Common myeloid progenitor, CD34-positive (primary cell): ENCODE data around the gene PPP1R12A.
"Not testable (repeated sequence)": the region's sequence is repeated elsewhere in the genome, so short reads cannot be mapped to it uniquely, and the experiment has no call there.

Experiments
- CTCF ChIA-PET: fragments of 350-600 bp; sonication (Branson Sonifier 250); formaldehyde crosslinking; loops from one replicate; lab custom pipeline; 2021; ENCODE audit warnings: antibody characterized with exemption; lab: Charles Lee
- POLR2A ChIA-PET: fragments of 350-600 bp; sonication (Branson Sonifier 250); formaldehyde crosslinking; loops from one replicate; lab custom pipeline; 2021; ENCODE audit warnings: antibody characterized with exemption; lab: Charles Lee
- DNase-seq, 3 donors: peaks; one replicate each; pipeline versions ENCODE4 v3.0.0 to v3.0.0-alpha.2; 2013
- H3K27ac ChIP-seq, 2 experiments: 1 replicate in 1 of 2; 2 replicates in 1 of 2; pipeline ENCODE4 v1.7.0; 2013; ENCODE audit warnings: inconsistent platforms in 2 of 2, low read length in 2 of 2, mild to moderate bottlenecking in 2 of 2, low read depth in 1 of 2, moderate library complexity in 1 of 2; ENCODE audit not compliant: severe bottlenecking in 2 of 2, insufficient read depth in 1 of 2, poor library complexity in 1 of 2
- H3K27me3 ChIP-seq, 5 experiments: replicated peaks in 2 of 5; 1 replicate in 3 of 5; 2 replicates in 2 of 5; pipeline versions ENCODE4 v1.6.1 to v1.7.0; 2013; ENCODE audit warnings: low read length in 4 of 5, mild to moderate bottlenecking in 2 of 5, moderate library complexity in 2 of 5, inconsistent platforms in 1 of 5; ENCODE audit not compliant: insufficient read depth in 5 of 5, control insufficient read depth in 4 of 5
- H3K36me3 ChIP-seq, 4 experiments: 1 replicate in 2 of 4; 2 replicates in 2 of 4; pipeline versions ENCODE4 v1.6.1 to v1.7.0; 2013; ENCODE audit warnings: low read length in 3 of 4, control low read depth in 1 of 4, mild to moderate bottlenecking in 1 of 4; ENCODE audit not compliant: control insufficient read depth in 4 of 4, insufficient read depth in 4 of 4
- H3K4me1 ChIP-seq, 4 experiments: 1 replicate in 3 of 4; 2 replicates in 1 of 4; pipeline versions ENCODE4 v1.6.1 to v1.7.1; 2013; ENCODE audit warnings: low read length in 3 of 4, mild to moderate bottlenecking in 3 of 4, control low read depth in 1 of 4, inconsistent platforms in 1 of 4, moderate library complexity in 1 of 4; ENCODE audit not compliant: control insufficient read depth in 4 of 4, insufficient read depth in 4 of 4; ENCODE audit errors: control extremely low read depth in 1 of 4
- H3K4me3 ChIP-seq, 7 experiments: 1 replicate in 4 of 7; 2 replicates in 3 of 7; pipeline versions ENCODE4 v1.5.1 to v1.7.0; 2013; ENCODE audit warnings: mild to moderate bottlenecking in 7 of 7, low read length in 6 of 7, moderate library complexity in 6 of 7, inconsistent platforms in 2 of 7, low read depth in 2 of 7, control low read depth in 1 of 7; ENCODE audit not compliant: insufficient read depth in 4 of 7, control insufficient read depth in 1 of 7; ENCODE audit errors: extremely low read depth in 1 of 7
- H3K9me3 ChIP-seq, 5 experiments: 1 replicate in 4 of 5; 2 replicates in 1 of 5; pipeline versions ENCODE4 v1.6.1 to v1.7.1; 2013; ENCODE audit warnings: low read length in 4 of 5, mild to moderate bottlenecking in 2 of 5, inconsistent platforms in 1 of 5, low read depth in 1 of 5, moderate library complexity in 1 of 5; ENCODE audit not compliant: control insufficient read depth in 4 of 5, insufficient read depth in 2 of 5; ENCODE audit errors: control extremely low read depth in 1 of 5
- WGBS: methylation state at CpG from one replicate; pipeline ENCODE4 v1.1.5; 2013; ENCODE audit not compliant: insufficient coverage; 5-methylcytosine and 5-hydroxymethylcytosine counted together

PPP1R12A gene

DNA sequence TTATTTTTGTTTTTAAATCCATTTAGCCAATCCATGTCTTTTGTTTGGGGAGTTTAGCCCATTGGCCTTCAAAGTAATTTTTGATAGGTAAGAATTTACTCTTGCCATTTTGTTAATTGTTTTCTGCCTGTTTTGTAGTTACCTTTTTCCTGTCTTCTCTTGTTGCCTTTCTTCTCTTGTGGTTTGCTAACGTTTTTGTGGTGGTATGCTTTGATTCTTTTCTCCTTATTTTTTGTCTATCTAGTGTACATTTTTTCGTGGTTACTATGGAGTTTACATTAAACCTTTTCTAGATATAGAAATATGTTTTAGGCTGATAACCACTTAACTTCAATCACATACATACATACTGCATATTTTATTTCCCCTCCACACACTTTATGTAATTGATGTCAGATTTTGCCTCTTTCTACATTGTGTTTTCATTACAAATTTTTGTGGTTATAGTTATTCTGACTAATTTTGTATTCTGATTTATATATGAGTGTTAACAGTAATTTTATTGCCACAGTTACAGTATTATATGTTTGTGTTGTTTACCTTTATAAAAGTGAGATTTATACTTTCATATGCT, 19.2 kb upstream of the PPP1R12A start:
- Histone ChIP-seq H3K27ac (no peak overlapping the region), H3K4me1 (no peaks in the 10 kb centered on the region), H3K4me3 (no peak overlapping the region), H3K27me3 (no peaks in the 10 kb centered on the region), H3K9me3 (peaks cover 0 to 23% (median 0%) of the 10 kb centered on the region in 5 experiments), H3K36me3 (no peaks in the 10 kb centered on the region)
- POLR2A ChIA-PET: no interaction called here
- CTCF ChIA-PET: no interaction called here
- WGBS: no CpG with 5 or more reads among the region's 2 CpGs
- DNase-seq: no peak

GRCh38 chr12:79949098-79949497, 14.2 kb upstream of the PPP1R12A start:
- ChIA-PET POLR2A (no interaction called here), CTCF (interaction anchor here (1.7 kb wide), 1 partner anchor 8 kb away, joined by 4 read pairs; no protein-coding TSS in a partner anchor)
- Histone ChIP-seq H3K27ac (no peak overlapping the region), H3K36me3 (no peaks in the 10 kb centered on the region), H3K9me3 (peaks cover 0 to 5% (median 0%) of the 10 kb centered on the region in 5 experiments), H3K27me3 (no peaks in the 10 kb centered on the region), H3K4me3 (no peak overlapping the region), H3K4me1 (no peaks in the 10 kb centered on the region)
- WGBS: no CpG with 5 or more reads among the region's 1 CpG
- no peak for DNase-seq

DNA sequence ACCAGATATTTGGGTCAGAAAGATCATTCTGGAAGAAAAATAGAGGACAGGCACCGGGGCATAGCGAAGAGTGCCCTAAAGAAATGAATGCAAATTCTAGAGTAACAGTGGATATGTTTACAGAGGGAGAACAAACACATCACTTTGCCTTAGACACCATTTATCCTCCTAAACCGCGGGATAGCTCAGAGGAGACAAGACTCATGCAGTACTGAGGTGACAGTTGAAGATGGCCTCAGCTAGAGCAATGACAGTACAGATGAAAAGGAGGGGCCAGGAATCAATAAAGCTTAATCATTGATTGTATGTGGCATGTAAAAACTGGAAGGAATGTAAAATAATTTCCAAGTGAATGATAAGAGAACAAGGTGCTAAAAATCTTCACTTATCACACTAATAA, 10.5 kb upstream of the PPP1R12A start:
- WGBS: 100% methylated on average over 2 of the region's 4 CpGs
- Histone ChIP-seq H3K27me3 (no peaks in the 10 kb centered on the region), H3K4me3 (no peak overlapping the region), H3K27ac (no peak overlapping the region), H3K36me3 (no peaks in the 10 kb centered on the region), H3K9me3 (no peaks in the 10 kb centered on the region), H3K4me1 (peaks cover 0 to under 1% (median 0%) of the 10 kb centered on the region in 4 experiments)
- CTCF ChIA-PET: no interaction called here
- DNase-seq: no peak
- POLR2A ChIA-PET: no interaction called here

DNA sequence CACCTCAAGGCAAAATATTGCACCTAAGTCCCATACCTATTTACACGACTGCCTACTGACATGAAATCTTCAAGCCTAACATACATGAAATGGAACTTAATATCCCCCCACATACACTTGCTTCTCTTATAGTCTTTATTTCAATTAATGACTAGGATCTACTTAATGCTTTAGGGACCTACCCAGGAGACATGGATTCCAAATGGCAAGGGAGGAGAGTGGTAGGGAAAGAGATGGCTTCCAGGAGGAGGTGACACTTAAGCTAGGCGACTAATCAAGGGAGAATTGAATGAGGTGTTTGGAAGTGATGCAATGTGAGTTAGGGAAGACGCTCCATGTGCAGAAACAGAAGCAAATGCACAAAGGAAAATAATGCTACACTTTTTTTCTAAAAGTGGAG, 9.7 kb upstream of the PPP1R12A start:
- CTCF ChIA-PET: no interaction called here

DNA sequence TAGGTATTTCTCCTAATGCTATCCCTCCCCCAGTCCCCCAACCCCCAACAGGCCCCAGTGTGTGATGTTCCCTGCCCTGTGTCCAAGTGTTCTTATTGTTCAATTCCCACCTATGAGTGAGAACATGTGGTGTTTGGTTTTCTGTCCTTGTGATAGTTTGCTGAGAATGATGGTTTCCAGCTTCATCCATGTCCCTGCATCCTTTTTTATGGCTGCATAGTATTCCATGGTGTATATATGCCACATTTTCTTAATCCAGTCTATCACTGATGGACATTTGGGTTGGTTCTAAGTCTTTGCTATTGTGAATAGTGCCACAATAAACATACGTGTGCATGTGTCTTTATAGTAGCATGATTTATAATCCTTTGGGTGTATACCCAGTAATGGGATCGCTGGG, 7.9 kb upstream of the PPP1R12A start:
- POLR2A ChIA-PET, H3K4me3 ChIP-seq, DNase-seq, H3K27ac ChIP-seq, H3K27me3 ChIP-seq, H3K9me3 ChIP-seq, H3K36me3 ChIP-seq, CTCF ChIA-PET: not testable (repeated sequence)
- peaks cover 2 to 19% (median 8%) of the 10 kb centered on the region in 4 experiments for H3K4me1 ChIP-seq
- no CpG with 5 or more reads among the region's 2 CpGs for WGBS

More for the DNA sequence above, 9.7 kb upstream of the PPP1R12A start:
- H3K9me3 ChIP-seq: no peaks in the 10 kb centered on the region
- H3K4me3 ChIP-seq: no peak overlapping the region
- peaks cover 2 to 9% (median 5%) of the 10 kb centered on the region in 4 experiments for H3K4me1 ChIP-seq
- no peaks in the 10 kb centered on the region for H3K36me3 ChIP-seq
- 100% methylated on average over 3 of the region's 3 CpGs for WGBS
- no peak overlapping the region for H3K27ac ChIP-seq
- no peak for DNase-seq
- POLR2A ChIA-PET: no interaction called here
- no peaks in the 10 kb centered on the region for H3K27me3 ChIP-seq

DNA sequence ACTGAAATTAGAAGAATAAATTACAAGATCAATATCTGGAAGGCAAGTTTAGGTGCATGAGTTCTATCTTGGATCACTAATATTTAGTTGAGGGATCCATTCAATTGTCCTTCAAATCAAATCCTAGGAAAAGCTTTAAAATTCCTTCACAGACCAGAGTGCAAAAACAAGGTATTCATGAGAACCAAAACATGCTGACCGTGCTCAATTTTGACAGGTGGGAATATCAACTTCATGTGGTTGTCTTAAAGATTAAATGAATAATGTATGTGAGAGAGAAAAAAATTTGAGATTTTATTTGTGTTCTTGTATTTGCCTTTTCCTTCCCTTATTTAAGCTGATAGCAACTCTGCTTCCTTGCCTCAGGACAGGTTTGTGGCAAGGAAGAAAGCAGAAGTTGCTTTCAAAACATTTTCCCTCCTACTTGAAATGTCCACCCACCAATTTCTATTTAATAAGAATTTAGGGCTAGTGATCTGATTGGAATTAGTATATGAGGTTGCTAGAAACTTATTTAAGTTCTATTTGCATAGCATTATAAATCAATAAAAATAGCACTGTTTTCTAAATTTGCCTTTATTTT, 4.9 kb upstream of the PPP1R12A start:
- ChIA-PET POLR2A (no interaction called here), CTCF (interaction anchor here (0.7 to 1.4 kb wide), 3 partner anchors 12 to 255 kb away, joined by 3 to 4 read pairs (median 3); no protein-coding TSS in a partner anchor)
- peak in 2 of 3 donors; percentile 60 to 70 for DNase-seq
- Histone ChIP-seq H3K4me1 (peaks cover 11 to 34% (median 21%) of the 10 kb centered on the region in 4 experiments), H3K27me3 (no peaks in the 10 kb centered on the region), H3K36me3 (peaks cover 0 to 4% (median 0%) of the 10 kb centered on the region in 4 experiments), H3K4me3 (no peak overlapping the region), H3K27ac (no peak overlapping the region), H3K9me3 (no peaks in the 10 kb centered on the region)
- 13% methylated on average over 1 of the region's 1 CpG for WGBS

DNA sequence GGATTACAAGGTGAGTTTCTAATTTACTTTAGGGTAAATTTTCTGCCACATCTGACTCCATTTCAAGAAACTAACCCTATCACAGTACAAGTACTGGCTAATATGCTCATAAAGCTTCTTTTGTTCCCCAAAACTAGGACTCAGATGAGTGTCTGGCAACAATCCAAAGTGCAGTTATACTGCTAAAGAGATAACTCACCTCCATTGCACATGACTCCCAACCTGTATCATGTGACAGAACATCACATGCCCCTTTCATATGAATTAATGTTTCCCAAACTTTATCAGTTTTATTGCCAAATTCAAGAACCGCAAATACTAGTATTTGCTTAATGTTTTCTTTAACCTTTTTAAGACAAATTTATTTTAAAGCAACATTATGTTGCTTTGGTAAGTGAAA, 3.9 kb upstream of the PPP1R12A start:
- no peak overlapping the region for H3K4me3 ChIP-seq
- H3K27me3 ChIP-seq: no peaks in the 10 kb centered on the region
- CTCF ChIA-PET: no interaction called here
- no peaks in the 10 kb centered on the region for H3K9me3 ChIP-seq
- H3K27ac ChIP-seq: no peak overlapping the region
- DNase-seq: no peak
- peaks cover 0 to 4% (median 0%) of the 10 kb centered on the region in 4 experiments for H3K36me3 ChIP-seq
- POLR2A ChIA-PET: no interaction called here
- H3K4me1 ChIP-seq: peaks cover 11 to 34% (median 21%) of the 10 kb centered on the region in 4 experiments
- WGBS: no CpG with 5 or more reads among the region's 1 CpG
